H1 (cell line): Measurements from ENCODE around the gene UBA3. TPM values are rescaled to one million over a fixed set of nuclear protein-coding genes. Genes with fewer than 3 reads are reported as not detected.

ENCODE experiments used
- BACH1 ChIP-seq: IDR thresholded peaks from 2 replicates; pipeline ENCODE4 v1.6.1; 2012; ENCODE audit warnings: low read length, improper control_type of control experiment
- GABPA ChIP-seq: IDR thresholded peaks from 2 replicates; pipeline ENCODE4 v1.6.1; 2011; ENCODE audit warnings: mild to moderate bottlenecking, low read length, moderate library complexity, borderline replicate concordance; ENCODE audit not compliant: insufficient read depth
- TAF1 ChIP-seq: IDR thresholded peaks from 2 replicates; pipeline ENCODE4 v1.6.1; 2011; ENCODE audit warnings: mild to moderate bottlenecking, low read depth, low read length
- YY1 ChIP-seq: IDR thresholded peaks from 2 replicates; pipeline ENCODE4 v1.6.1; 2011; ENCODE audit warnings: low read depth, mild to moderate bottlenecking, low read length
- ZNF274 ChIP-seq: IDR thresholded peaks from 2 replicates; pipeline ENCODE4 v1.7.0; 2012; ENCODE audit warnings: low read length, borderline replicate concordance; ENCODE audit errors: extremely low read depth
- polyA plus RNA-seq, 7 experiments: library from polyadenylated mRNA; depleted of rRNA in 3 of 7; stranded (reverse) in 5 of 7; unstranded in 2 of 7; fragments of >200 nt in 5 of 7; fragments of 200-250 nt in 2 of 7; gene quantifications; 1 replicate in 5 of 7; 2 replicates in 1 of 7; 4 replicates in 1 of 7; pipeline versions ENCODE4 v1.2.1 to v1.2.3, GENCODE V29; 2011 to 2013; ENCODE audit warnings: missing spikeins in 2 of 7, mixed read lengths in 2 of 7
- total RNA-seq: library from RNA; stranded (reverse); fragmentation: NEBNext Ultra II Directional; extraction: Animal tissue kit (Norgen Biotek cat#: 25700); gene quantifications from 2 replicates; pipeline ENCODE4 v1.2.1, GENCODE V29; 2021
- TF ChIP-seq, protein P1 (sequence below), 3 experiments: IDR thresholded peaks; 1 replicate in 2 of 3; 2 replicates in 1 of 3; pipeline versions ENCODE4 v1.5.1 to v1.6.1; 2011; ENCODE audit warnings: low read length in 3 of 3, mild to moderate bottlenecking in 3 of 3, inconsistent platforms in 2 of 3, low read depth in 1 of 3, moderate library complexity in 1 of 3; ENCODE audit not compliant: insufficient read depth in 1 of 3; ENCODE audit errors: control extremely low read depth in 1 of 3
- TF ChIP-seq, protein P2 (sequence below): fragments of 300-600 bp; sonication (generic); IDR thresholded peaks from 2 replicates; pipeline ENCODE4 v1.7.1; 2012; ENCODE audit warnings: low read length, moderate library complexity, mild to moderate bottlenecking, inconsistent platforms; ENCODE audit not compliant: insufficient replicate concordance

UBA3 gene
- total and polyA plus RNA-seq, 2 of the 8 experiments (the other 6 are each of a cell fraction or from before 2014, with no cell fraction given), result 40.8 to 97.8 TPM

DNA sequence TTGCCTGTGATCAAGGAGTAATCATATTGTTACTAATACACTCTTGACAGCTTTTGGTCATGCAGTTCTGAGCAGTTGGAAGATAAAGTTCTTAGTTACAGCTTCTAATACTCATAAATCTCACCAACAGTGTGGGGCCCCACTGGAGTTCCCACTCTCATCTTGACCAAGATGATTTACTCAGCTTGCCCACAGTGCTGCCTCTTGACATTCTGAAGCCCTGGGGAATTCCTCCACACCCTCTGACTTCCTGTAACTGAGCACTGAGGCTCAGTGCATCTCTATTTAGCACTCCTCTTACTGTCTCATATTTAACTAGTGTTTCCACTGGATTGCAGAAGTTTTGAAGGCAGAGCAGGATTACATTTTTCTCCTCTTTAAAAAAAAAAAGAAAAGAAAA, 2.6 kb upstream of the UBA3 start (continued):
- TF ChIP-seq, protein P1, sequence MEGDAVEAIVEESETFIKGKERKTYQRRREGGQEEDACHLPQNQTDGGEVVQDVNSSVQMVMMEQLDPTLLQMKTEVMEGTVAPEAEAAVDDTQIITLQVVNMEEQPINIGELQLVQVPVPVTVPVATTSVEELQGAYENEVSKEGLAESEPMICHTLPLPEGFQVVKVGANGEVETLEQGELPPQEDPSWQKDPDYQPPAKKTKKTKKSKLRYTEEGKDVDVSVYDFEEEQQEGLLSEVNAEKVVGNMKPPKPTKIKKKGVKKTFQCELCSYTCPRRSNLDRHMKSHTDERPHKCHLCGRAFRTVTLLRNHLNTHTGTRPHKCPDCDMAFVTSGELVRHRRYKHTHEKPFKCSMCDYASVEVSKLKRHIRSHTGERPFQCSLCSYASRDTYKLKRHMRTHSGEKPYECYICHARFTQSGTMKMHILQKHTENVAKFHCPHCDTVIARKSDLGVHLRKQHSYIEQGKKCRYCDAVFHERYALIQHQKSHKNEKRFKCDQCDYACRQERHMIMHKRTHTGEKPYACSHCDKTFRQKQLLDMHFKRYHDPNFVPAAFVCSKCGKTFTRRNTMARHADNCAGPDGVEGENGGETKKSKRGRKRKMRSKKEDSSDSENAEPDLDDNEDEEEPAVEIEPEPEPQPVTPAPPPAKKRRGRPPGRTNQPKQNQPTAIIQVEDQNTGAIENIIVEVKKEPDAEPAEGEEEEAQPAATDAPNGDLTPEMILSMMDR (IDR thresholded peaks at IDR 0.05; ENCODE audit: control extremely low read depth in 1 of 3, insufficient read depth in 1 of 3, low read depth in 1 of 3, low read length in 3 of 3), result no peak
- TF ChIP-seq ZNF274 (no peak), TAF1 (no peak), BACH1 (no peak), YY1 (no peak), GABPA (no peak)
- TF ChIP-seq, protein P2, sequence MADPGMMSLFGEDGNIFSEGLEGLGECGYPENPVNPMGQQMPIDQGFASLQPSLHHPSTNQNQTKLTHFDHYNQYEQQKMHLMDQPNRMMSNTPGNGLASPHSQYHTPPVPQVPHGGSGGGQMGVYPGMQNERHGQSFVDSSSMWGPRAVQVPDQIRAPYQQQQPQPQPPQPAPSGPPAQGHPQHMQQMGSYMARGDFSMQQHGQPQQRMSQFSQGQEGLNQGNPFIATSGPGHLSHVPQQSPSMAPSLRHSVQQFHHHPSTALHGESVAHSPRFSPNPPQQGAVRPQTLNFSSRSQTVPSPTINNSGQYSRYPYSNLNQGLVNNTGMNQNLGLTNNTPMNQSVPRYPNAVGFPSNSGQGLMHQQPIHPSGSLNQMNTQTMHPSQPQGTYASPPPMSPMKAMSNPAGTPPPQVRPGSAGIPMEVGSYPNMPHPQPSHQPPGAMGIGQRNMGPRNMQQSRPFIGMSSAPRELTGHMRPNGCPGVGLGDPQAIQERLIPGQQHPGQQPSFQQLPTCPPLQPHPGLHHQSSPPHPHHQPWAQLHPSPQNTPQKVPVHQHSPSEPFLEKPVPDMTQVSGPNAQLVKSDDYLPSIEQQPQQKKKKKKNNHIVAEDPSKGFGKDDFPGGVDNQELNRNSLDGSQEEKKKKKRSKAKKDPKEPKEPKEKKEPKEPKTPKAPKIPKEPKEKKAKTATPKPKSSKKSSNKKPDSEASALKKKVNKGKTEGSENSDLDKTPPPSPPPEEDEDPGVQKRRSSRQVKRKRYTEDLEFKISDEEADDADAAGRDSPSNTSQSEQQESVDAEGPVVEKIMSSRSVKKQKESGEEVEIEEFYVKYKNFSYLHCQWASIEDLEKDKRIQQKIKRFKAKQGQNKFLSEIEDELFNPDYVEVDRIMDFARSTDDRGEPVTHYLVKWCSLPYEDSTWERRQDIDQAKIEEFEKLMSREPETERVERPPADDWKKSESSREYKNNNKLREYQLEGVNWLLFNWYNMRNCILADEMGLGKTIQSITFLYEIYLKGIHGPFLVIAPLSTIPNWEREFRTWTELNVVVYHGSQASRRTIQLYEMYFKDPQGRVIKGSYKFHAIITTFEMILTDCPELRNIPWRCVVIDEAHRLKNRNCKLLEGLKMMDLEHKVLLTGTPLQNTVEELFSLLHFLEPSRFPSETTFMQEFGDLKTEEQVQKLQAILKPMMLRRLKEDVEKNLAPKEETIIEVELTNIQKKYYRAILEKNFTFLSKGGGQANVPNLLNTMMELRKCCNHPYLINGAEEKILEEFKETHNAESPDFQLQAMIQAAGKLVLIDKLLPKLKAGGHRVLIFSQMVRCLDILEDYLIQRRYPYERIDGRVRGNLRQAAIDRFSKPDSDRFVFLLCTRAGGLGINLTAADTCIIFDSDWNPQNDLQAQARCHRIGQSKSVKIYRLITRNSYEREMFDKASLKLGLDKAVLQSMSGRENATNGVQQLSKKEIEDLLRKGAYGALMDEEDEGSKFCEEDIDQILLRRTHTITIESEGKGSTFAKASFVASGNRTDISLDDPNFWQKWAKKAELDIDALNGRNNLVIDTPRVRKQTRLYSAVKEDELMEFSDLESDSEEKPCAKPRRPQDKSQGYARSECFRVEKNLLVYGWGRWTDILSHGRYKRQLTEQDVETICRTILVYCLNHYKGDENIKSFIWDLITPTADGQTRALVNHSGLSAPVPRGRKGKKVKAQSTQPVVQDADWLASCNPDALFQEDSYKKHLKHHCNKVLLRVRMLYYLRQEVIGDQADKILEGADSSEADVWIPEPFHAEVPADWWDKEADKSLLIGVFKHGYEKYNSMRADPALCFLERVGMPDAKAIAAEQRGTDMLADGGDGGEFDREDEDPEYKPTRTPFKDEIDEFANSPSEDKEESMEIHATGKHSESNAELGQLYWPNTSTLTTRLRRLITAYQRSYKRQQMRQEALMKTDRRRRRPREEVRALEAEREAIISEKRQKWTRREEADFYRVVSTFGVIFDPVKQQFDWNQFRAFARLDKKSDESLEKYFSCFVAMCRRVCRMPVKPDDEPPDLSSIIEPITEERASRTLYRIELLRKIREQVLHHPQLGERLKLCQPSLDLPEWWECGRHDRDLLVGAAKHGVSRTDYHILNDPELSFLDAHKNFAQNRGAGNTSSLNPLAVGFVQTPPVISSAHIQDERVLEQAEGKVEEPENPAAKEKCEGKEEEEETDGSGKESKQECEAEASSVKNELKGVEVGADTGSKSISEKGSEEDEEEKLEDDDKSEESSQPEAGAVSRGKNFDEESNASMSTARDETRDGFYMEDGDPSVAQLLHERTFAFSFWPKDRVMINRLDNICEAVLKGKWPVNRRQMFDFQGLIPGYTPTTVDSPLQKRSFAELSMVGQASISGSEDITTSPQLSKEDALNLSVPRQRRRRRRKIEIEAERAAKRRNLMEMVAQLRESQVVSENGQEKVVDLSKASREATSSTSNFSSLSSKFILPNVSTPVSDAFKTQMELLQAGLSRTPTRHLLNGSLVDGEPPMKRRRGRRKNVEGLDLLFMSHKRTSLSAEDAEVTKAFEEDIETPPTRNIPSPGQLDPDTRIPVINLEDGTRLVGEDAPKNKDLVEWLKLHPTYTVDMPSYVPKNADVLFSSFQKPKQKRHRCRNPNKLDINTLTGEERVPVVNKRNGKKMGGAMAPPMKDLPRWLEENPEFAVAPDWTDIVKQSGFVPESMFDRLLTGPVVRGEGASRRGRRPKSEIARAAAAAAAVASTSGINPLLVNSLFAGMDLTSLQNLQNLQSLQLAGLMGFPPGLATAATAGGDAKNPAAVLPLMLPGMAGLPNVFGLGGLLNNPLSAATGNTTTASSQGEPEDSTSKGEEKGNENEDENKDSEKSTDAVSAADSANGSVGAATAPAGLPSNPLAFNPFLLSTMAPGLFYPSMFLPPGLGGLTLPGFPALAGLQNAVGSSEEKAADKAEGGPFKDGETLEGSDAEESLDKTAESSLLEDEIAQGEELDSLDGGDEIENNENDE, result no peak
